Nucleus accumbens (tissue), 56 donors: ENCODE results near the gene PDLIM5.

Experiments used
- DNase-seq, 56 donors: peaks; one replicate each; lab custom pipeline; 2025; lab: John Stamatoyannopoulos, UW

Gene PDLIM5

DNA sequence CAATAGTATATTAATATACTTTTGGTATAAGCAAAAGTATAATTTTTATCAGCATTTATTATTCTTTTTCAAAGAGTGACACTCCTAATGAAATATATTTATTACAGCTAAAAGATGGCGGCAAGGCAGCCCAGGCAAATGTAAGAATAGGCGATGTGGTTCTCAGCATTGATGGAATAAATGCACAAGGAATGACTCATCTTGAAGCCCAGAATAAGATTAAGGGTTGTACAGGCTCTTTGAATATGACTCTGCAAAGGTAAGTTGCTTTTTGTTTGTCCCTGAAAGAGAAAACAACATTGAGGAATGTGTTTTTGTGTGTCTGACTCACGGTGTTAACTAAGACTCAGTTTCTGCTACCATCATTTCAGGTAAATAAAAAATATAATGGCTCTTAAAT lies 71.9 kb downstream of the PDLIM5 start:
- DNase-seq, result no peak

- DNase-seq, result no peak
These were observed 74.4 kb downstream of the PDLIM5 start for GRCh38 chr4:94525993-94526728.

DNA sequence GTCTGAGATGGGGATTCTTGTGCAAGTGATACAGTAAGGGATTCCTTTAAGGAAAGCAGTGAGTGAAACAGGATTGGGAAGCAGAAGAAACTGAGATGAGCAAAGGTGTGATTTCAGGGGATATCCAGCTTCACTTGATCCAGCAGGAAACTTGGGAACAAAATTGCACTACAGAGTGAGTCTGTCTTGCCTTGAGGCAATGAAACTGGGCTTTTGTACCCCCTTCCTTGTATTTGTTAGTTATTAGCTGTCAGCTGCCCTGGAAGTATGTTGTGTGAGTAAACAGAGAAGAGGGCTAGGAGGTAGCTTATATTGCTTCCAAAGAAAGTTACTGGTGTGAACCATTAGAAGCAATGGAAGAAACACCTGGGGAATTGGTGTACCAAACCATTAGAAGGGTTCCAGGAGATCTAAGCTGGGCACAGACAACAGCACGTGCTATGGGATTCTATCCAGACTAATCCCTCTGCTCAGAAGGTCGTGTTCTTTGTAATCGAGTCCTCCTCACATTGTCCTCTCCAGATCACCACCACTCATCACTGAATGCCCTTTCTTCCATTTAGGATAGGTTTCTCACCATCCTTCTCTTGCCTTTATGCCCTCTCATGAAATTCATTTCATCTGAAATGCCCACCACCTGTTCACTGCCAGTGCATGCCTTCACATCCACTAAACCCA lies 76.0 kb downstream of the PDLIM5 start:
- no peak for DNase-seq

DNA sequence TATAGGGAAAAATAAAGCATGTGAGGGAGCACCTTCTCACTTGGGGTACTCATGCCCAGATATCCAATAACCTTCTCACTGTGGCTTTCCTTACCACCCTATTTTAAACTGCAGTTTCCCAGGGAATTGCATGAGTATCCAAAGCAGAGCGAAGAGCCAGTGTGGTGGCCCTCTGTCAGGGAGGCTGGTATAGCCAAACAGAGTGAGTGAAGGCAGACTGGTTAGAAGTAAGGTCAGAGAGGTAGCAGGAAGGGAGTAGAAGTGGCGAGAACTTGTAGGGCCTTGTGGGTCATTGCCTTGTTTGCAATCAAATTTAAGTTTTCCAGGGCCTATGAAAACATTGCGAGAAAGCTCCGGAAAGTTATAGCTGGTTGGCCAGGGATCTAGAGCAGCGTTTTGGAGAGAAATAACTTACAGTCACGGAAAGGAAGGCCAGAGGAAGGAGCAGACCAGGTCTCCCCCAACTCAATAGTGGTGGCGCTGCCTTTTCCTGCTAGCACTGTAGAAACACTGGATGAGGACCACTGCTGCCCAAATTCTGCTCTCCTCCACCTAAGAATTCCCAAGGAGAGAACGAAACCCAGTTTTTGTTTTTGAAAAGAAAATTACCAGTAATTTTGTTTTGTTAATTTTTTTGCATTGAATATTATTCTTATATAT lies 77.2 kb downstream of the PDLIM5 start:
- DNase-seq, result no peak

DNA sequence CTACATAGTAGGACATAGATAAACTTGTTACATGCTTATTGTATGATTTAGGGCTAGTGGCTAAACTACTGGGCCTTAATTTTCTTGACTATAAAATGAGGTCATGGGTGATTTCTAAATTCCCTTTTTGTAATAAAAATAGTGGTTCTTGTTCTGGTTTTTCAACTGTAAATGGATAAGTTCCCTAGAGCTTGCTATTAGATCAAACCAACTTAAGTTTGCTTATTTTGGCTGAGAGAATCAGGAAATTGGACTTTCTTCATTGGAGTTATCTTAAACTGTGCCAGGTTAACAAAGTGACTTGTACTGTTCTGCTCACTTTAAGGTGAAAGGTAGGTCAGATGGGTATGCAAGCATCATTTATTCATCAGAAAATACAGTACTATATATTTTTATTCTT lies 78.3 kb downstream of the PDLIM5 start:
- DNase-seq, result no peak

DNA sequence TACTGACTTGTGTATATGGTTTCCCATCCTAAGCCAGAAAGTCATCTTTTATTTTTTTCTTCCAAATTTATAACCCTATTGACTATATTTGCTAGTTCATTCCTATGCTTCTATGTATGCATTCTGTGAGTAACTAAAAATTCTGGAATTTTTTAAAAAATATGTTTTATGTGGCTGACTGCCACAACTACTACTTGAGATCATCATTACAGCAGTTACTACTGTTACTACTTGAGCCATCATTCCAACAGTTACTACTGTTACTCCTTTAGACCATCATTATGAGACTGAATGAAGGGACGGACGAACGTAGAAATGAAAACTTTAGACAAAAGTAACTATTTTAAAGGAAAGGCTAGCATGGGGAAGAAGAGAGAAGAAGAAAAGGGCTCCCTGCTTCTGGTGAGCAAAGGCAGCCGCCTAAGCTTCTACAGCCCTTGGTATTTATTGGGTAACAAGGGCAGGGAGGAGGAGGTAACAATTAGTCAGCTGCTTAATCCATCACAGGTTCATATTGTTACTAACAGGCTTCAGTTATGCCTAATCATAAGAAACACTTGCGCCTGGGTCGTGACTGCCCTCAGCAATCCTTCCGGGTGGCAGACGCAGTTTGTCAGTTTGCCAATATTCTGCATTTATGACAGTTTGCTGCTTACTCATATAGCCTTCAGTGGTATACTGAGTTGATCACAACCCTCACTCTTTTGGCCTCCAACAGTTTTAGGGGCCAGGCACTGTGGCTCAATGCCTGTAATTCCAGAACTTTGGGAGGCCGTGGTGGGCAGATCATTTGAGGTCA lies 80.4 kb downstream of the PDLIM5 start:
- no peak for DNase-seq

DNA sequence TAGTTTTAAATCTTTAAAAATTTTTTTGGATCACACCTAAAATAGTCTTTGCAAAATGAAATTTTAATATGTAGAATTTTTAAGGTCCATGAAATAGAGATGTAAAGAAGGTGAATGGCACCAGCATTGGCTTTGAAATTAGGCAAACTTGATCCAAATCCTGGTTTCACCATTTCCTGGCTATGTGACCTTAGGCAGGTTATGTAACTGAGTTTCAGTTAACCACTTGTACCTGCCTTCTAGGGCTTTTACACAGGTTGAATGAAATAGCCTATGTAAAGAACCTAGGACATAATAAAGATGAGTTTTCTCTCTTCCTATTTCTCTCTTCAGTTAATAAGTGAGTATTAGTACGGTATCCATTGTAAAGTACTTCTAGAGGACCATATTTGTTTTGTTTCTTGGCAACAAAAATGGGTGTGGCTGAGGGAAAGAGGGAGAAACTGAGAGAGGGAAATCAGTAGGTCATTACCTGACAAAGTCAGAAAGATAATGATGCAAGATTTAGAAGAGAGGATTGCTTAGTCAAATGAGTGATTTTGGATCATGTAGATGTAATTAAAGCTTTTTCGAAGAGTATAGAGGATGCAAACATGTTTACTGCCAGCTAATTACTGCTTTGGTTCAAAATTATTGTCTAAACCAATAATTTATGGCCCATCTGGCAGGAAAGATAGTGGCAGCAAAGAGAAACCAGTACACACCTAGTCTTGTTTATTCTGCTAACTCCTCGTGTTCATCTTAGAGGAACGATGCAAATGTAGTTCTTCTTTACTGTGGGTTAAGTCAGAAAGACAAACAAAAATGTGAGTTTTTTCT lies 81.9 kb downstream of the PDLIM5 start:
- DNase-seq, result no peak

GRCh38 chr4:94534401-94535312 lies 82.9 kb downstream of the PDLIM5 start:
- no peak for DNase-seq

- DNase-seq, result no peak
These were observed 84.3 kb downstream of the PDLIM5 start for GRCh38 chr4:94536049-94536448.

GRCh38 chr4:94536649-94537469 lies 85.1 kb downstream of the PDLIM5 start:
- no peak for DNase-seq

DNA sequence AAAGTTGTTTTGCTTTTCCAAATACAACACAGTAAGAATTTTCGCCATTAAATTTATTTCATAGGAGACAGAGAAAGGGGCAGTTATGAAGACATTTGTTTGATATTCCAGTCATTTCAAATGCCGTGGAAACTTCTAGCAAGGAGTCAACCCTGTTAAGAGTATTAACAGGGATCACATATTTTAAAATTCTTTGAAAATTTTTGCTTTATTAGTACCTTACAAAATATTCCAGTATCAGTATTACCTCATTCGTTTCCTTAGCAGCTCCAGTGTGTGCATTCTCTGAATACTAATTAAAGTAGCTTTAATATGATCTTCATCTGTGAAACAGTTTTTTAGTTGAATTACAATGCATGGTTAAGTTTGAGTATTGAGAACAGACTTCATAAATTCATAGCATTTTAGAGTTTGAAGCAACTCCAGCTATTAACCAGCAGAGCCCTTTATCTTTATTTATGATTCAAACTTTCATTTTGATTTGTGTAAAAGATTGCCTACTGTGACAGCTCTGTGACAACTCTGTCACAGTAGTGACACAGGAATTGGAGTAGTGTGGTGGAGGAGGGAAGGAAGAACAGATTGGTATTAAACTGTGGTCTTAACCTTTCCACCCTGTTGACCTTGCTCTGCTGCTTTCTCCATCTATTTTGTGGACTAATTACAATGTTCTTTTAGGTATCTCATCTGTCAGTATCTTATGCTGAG lies 86.3 kb downstream of the PDLIM5 start:
- no peak for DNase-seq

DNA sequence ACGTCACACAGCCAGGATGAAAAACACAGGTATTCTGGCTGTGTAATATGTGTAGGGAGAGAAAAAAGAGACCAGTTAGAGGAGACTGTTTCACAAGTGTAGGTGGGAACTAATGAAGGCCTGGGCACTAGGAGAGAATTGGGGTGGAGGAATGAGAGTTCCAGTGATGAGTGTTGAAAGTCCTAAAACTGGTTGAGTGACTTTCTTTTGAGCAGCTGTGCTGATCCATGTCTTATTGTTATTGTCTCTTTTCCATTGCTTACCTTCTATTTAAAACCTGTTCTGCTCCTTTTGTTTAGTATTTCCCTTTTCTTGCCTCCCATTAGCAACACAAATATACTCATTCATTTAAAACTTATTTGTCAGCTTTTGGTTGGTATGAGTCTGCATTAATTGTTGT lies 88.7 kb downstream of the PDLIM5 start:
- DNase-seq, result no peak

- DNase-seq, result no peak
These were observed 93.1 kb downstream of the PDLIM5 start for GRCh38 chr4:94544811-94545210.

GRCh38 chr4:94545296-94545695 lies 93.6 kb downstream of the PDLIM5 start:
- DNase-seq, result no peak

GRCh38 chr4:94546949-94547348 lies 95.2 kb downstream of the PDLIM5 start:
- no peak for DNase-seq

- DNase-seq, result no peak
These were observed 96.8 kb downstream of the PDLIM5 start for GRCh38 chr4:94548571-94548970.

DNA sequence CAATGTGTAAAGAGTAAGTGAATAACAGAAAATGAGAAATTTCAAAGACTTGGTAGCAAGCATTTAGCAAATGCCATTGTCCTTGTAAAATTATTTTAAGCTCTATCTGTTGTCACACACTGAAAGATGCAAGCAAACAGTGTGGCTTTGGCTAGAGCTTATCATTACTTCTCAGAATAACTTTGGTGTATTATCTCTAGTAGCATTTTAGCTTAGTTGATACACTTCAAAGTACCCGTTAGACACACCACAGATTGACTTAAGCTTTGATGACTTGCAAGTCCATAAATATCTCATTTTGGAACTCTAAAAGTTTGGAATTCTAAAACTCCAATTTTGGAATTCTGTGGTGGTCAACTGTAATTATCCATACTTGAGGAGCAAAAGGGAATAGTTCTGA lies 98.6 kb downstream of the PDLIM5 start:
- no peak for DNase-seq

GRCh38 chr4:94550851-94551250 lies 99.1 kb downstream of the PDLIM5 start:
- DNase-seq, result no peak
